ENCODE results near the gene BCHE.

BCHE gene

GRCh38 chr3:165837058-165837525, at the start of gene BCHE:
Gene BCHE, minus strand, starts transcription at chr3:165837423. Its CDS starts 6,390 bp downstream, at chr3:165831033.
- DNase-seq (ENCODE audit: low read depth in 2 of 2) = no peak

- DNase-seq (ENCODE audit: low read depth in 2 of 2) = no peak
Measured at GRCh38 chr3:165885558-165886270, 48.5 kb upstream of the BCHE start.

GRCh38 chr3:165884518-165884917, 47.3 kb upstream of the BCHE start:
- DNase-seq (ENCODE audit: low read depth in 2 of 2) = no peak

- no peak for DNase-seq (ENCODE audit: low read depth in 2 of 2)
Measured at GRCh38 chr3:165883863-165884478, 46.7 kb upstream of the BCHE start.

- DNase-seq (ENCODE audit: low read depth in 2 of 2) = no peak
Measured at GRCh38 chr3:165883117-165883516, 45.9 kb upstream of the BCHE start.

GRCh38 chr3:165875644-165876043, 38.4 kb upstream of the BCHE start:
- no peak for DNase-seq (ENCODE audit: low read depth in 2 of 2)

GRCh38 chr3:165874663-165875489, 37.7 kb upstream of the BCHE start:
- DNase-seq (ENCODE audit: low read depth in 2 of 2) = no peak

- no peak for DNase-seq (ENCODE audit: low read depth in 2 of 2)
Measured at GRCh38 chr3:165868088-165868487, 30.9 kb upstream of the BCHE start.

- DNase-seq (ENCODE audit: low read depth in 2 of 2) = no peak
Measured at GRCh38 chr3:165859061-165859460, 21.8 kb upstream of the BCHE start.

GRCh38 chr3:165855581-165855980, 18.4 kb upstream of the BCHE start:
- DNase-seq (ENCODE audit: low read depth in 2 of 2) = no peak

- no peak for DNase-seq (ENCODE audit: low read depth in 2 of 2)
Measured at GRCh38 chr3:165854696-165855095, 17.5 kb upstream of the BCHE start.

GRCh38 chr3:165852711-165853110, 15.5 kb upstream of the BCHE start:
- DNase-seq (ENCODE audit: low read depth in 2 of 2) = no peak

GRCh38 chr3:165852191-165852590, 15.0 kb upstream of the BCHE start:
- no peak for DNase-seq (ENCODE audit: low read depth in 2 of 2)

GRCh38 chr3:165846056-165846455, 8.8 kb upstream of the BCHE start:
- no peak for DNase-seq (ENCODE audit: low read depth in 2 of 2)

- DNase-seq (ENCODE audit: low read depth in 2 of 2) = no peak
Measured at GRCh38 chr3:165839296-165840076, 2.3 kb upstream of the BCHE start.

GRCh38 chr3:165837801-165838200, 578 bp upstream of the BCHE start:
- DNase-seq (ENCODE audit: low read depth in 2 of 2) = no peak

GRCh38 chr3:165835431-165835830, 1.8 kb downstream of the BCHE start:
- no peak for DNase-seq (ENCODE audit: low read depth in 2 of 2)

GRCh38 chr3:165830746-165831145, 6.5 kb downstream of the BCHE start:
- no peak for DNase-seq (ENCODE audit: low read depth in 2 of 2)

- no peak for DNase-seq (ENCODE audit: low read depth in 2 of 2)
Measured at GRCh38 chr3:165827883-165828282, 9.3 kb downstream of the BCHE start.

GRCh38 chr3:165827233-165827632, 10.0 kb downstream of the BCHE start:
- DNase-seq (ENCODE audit: low read depth in 2 of 2) = no peak

GRCh38 chr3:165820671-165821123, 16.5 kb downstream of the BCHE start:
- DNase-seq (ENCODE audit: low read depth in 2 of 2) = no peak

Measured in stimulated activated CD8-positive, alpha-beta memory T cell treated with anti-CD3 and anti-CD28 coated beads, Interleukin-7, amount 100 ng/mL, for 1 hour (primary cell).